Measurements from ENCODE around the gene FAM151B.
A peak's percentile ranks its signal among the peaks of the same experiment; 100 is the strongest.
"Not testable (repeated sequence)": the region's sequence is repeated elsewhere in the genome, so short reads cannot be mapped to it uniquely, and the experiment has no call there.

FAM151B gene

GRCh38 chr5:80487829-80488721 is at the start of gene FAM151B:
Gene FAM151B, plus strand, starts transcription at chr5:80488100. Its CDS starts 24 bp downstream, at chr5:80488124.
- DNase-seq: peak; percentile 96
- in situ Hi-C loops (cut with MboI; ENCODE audit: low pct_unique_long_range_greater_than_20kb, low sequenced_read_pairs): no loop called here

- DNase-seq: no peak
- in situ Hi-C loops (cut with MboI; ENCODE audit: low pct_unique_long_range_greater_than_20kb, low sequenced_read_pairs): no loop called here
Measured at GRCh38 chr5:80438739-80439138, 49.2 kb upstream of the FAM151B start.

GRCh38 chr5:80439213-80439612 is 48.7 kb upstream of the FAM151B start:
- no peak for DNase-seq
- in situ Hi-C loops (cut with MboI; ENCODE audit: low pct_unique_long_range_greater_than_20kb, low sequenced_read_pairs): no loop called here

GRCh38 chr5:80442742-80443141 is 45.2 kb upstream of the FAM151B start:
- in situ Hi-C loops (cut with MboI; ENCODE audit: low pct_unique_long_range_greater_than_20kb, low sequenced_read_pairs): no loop called here

GRCh38 chr5:80453366-80453765 is 34.5 kb upstream of the FAM151B start:
- in situ Hi-C loops (cut with MboI; ENCODE audit: low pct_unique_long_range_greater_than_20kb, low sequenced_read_pairs): no loop called here
- no peak for DNase-seq

More at GRCh38 chr5:80442742-80443141, 45.2 kb upstream of the FAM151B start:
- no peak for DNase-seq

DNA sequence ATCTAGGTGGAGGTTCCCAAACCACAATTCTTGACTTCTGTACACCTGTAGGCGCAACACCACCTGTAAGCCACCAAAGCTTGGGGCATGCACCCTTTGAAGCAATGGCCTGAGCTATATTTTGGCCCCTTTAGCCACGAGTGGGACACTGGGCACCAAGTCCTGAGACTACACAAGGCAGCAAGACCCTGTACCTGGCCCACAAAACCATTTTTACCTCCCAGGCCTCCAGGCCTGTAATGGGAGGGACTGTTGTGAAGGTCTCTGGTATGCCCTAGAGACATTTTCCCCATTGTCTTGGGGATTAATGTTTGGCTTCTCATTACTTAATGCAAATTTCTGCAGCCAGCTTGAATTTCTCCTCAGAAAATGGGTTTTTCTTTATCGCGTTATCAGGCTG is 24.6 kb upstream of the FAM151B start:
- in situ Hi-C loops (cut with MboI; ENCODE audit: low pct_unique_long_range_greater_than_20kb, low sequenced_read_pairs): no loop called here
- DNase-seq: no peak

DNA sequence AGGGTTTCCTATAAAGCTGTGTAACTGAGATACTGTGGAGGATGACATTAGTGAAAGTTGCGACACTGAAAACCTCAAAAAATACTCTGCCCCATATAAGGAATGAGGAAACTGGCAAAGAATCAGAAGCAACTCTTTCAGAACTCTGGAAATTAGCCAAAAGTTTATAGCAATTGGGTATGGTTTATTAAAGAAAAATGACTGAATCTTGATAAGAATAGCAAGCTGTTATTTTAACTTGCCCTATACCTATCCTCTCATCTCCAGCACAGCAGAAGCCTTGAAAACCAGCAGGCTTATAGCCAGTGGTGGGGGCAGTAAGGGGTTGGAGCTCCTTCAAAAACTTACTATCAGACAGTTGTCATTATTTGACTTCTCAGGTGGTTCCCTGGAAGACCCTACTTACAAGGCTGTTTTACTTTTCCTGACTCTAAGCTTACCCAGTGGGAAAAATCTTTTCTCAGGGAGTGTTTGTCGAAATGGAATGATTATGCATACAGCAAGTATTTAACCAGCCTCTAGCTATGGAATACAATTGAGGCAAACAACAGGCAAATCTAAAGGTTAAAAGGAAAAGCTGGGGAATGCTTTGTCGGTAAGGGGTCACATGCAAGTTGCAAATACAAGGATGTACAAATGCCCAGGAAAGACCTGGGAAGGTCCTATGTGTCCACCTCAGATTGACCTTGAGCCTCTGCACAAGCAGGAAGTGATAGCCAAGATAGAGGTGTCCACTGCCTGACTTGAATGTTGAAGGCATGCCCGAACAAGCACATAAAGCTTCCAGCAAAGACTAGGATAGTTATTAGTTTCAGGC is 21.0 kb upstream of the FAM151B start:
- in situ Hi-C loops (cut with MboI; ENCODE audit: low pct_unique_long_range_greater_than_20kb, low sequenced_read_pairs): no loop called here
- DNase-seq: no peak

GRCh38 chr5:80468131-80468530 is 19.8 kb upstream of the FAM151B start:
- in situ Hi-C loops (cut with MboI; ENCODE audit: low pct_unique_long_range_greater_than_20kb, low sequenced_read_pairs): no loop called here
- no peak for DNase-seq

GRCh38 chr5:80470631-80471030 is 17.3 kb upstream of the FAM151B start:
- in situ Hi-C loops (cut with MboI; ENCODE audit: low pct_unique_long_range_greater_than_20kb, low sequenced_read_pairs); DNase-seq: not testable (repeated sequence)

DNA sequence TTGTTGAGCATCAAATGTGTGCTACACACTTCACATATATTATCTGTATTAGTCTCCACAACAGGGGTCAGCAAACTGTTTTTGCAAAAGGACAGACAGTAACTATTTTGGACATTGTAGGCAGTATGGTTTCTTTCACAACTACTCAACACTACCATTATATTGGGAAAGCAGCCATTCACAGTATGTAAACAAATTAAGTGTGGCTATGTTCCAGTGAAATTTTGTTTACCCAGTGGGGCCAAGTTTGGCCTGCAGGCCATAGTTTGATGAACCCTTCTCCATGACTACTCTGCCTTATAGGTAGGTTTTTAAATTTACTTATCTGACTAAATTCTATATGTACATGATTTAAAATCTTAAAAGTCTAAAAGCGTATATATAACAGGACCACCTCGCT is 13.0 kb upstream of the FAM151B start:
- in situ Hi-C loops (cut with MboI; ENCODE audit: low pct_unique_long_range_greater_than_20kb, low sequenced_read_pairs): no loop called here
- no peak for DNase-seq

GRCh38 chr5:80479713-80480112 is 8.2 kb upstream of the FAM151B start:
- in situ Hi-C loops (cut with MboI; ENCODE audit: low pct_unique_long_range_greater_than_20kb, low sequenced_read_pairs): no loop called here
- DNase-seq: no peak

DNA sequence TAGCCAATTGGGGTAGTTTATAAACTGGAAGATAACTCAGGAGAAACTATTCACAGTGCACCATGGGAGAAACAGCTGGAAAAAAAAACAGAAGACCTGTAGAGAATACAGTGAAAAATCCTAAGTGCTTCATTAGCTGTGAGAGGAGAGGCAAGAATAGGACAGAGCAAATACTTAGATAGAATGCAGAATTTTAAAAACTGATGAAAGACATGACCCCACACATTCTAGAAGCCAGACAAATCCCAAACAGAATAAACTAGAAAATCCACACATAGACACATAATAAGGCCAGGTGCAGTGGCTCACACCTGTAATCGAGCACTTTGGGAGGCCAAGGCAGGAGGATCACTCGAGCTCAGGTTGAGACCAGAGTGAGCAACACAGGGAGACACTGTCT is 7.5 kb upstream of the FAM151B start:
- in situ Hi-C loops (cut with MboI; ENCODE audit: low pct_unique_long_range_greater_than_20kb, low sequenced_read_pairs): no loop called here
- DNase-seq: no peak

- peak; percentile 76 for DNase-seq
- in situ Hi-C loops (cut with MboI; ENCODE audit: low pct_unique_long_range_greater_than_20kb, low sequenced_read_pairs): no loop called here
Measured at GRCh38 chr5:80481019-80481893, 6.6 kb upstream of the FAM151B start.

GRCh38 chr5:80482578-80482977 is 5.3 kb upstream of the FAM151B start:
- no peak for DNase-seq
- in situ Hi-C loops (cut with MboI; ENCODE audit: low pct_unique_long_range_greater_than_20kb, low sequenced_read_pairs): no loop called here

DNA sequence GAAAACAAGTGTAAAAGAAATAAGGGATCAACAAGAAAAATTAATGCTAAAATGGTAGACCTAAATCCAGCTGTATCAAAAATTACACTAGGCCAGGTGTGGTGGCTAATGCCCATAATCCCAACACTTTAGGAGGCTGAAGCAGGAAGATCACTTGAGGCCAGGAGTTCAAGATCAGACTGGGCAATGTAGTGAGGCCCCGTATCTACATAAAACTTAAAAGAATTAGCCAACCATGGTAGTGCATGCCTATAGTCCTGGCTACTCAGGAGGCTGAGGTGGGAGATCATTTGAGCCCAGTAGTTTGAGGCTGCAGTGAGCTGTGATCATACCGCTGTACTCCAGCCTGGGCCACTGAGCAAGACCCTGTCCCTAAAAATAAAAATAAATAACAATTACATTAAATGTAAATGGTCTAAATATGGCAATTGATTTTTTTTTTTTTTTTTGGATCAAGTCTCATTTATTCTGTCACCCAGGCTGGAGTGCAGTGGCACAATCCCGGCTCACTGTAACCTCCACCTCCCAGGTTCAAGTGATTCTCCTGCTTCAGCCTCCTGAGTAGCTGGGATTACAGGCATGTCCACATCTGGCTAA is 4.2 kb upstream of the FAM151B start:
- in situ Hi-C loops (cut with MboI; ENCODE audit: low pct_unique_long_range_greater_than_20kb, low sequenced_read_pairs): no loop called here
- DNase-seq: no peak

DNA sequence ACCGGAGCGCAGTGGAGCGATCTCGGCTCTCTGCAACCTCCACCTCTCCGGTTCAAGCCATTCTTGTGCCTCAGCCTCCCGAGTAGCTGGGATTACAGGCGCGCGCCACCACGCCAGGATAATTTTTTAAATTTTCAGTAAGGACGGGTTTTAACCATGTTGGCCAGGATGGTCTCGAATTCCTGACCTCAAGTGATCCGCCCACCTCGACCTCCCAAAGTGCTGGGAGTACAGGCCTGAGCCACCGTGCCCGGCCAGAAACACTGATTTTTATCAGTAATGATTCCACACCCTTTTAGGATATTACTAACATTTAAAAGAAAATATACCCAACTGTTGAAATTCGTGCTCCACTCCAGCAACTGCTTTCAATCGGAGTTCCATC is 464 bp upstream of the FAM151B start:
- no peak for DNase-seq
- in situ Hi-C loops (cut with MboI; ENCODE audit: low pct_unique_long_range_greater_than_20kb, low sequenced_read_pairs): no loop called here

DNA sequence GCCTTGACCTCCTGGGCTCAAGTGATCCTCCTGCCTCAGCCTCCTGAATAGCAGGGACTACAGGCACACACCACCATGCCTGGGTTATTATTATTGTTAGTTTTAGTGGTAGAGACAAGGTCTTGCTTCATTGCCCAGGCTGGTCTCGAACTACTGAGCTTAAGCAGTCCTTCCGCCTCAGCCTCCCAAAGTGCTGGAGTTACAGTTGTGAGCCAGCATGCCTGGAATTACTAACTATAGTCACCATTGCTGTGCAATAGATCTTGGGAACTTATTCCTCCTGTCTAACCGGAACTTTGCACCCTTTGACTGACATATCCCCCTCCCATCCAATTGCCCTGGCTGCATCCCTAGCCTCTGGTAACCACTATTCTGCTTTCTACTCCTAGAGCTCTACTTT is 3.4 kb downstream of the FAM151B start:
- in situ Hi-C loops (cut with MboI; ENCODE audit: low pct_unique_long_range_greater_than_20kb, low sequenced_read_pairs): no loop called here

DNA sequence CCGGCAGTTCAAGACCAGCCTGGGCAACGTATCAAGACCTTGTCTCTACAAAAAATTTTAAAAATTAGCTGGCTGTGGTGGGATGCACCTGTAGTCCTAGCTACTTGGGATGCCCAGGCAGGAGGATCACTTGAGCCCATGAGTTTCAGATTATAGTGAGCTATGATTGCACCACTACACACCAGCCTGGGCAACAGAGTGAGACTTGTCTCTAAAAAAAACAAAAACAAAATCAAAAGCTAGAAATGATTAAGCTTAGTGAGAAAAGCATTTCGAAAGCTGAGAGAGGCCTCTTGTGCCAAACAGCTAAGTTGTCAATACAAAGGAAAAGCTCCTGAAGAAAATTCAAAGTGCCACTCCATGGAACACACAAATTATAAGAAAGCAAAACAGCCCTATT is 4.8 kb downstream of the FAM151B start:
- DNase-seq: no peak
- in situ Hi-C loops (cut with MboI; ENCODE audit: low pct_unique_long_range_greater_than_20kb, low sequenced_read_pairs): no loop called here

More for the DNA sequence above, 3.4 kb downstream of the FAM151B start:
- DNase-seq: no peak

DNA sequence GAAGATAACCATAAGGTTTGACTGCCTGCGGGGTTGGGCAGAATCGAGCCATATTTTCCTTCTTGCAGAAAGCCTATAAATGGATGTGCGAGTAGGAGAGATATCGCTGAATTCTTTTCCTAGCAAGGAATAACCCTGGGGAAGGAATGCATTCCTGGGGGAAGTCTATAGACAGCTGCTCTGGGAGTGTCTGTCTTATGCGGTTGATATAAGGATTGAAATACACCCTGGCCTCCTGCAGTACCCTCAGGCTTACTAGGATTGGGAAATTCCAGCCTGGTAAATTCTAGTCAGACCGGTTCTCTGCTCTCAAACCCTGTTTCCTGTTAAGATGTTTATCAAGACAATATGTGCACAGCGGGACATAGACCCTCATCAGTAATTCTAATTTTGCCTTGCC is 5.5 kb downstream of the FAM151B start:
- in situ Hi-C loops (cut with MboI; ENCODE audit: low pct_unique_long_range_greater_than_20kb, low sequenced_read_pairs); DNase-seq: not testable (repeated sequence)

Measured in KBM-7 (cell line).